Measurements from ENCODE around the gene CAND1. TPM values are rescaled to one million over a fixed set of nuclear protein-coding genes. Genes with fewer than 3 reads are reported as not detected.

Gene CAND1
- total RNA-seq, 4 donors from 2014 or later = 66.1 to 76.5 (median 72.1) TPM

GRCh38 chr12:67354322-67354721 lies 85.2 kb downstream of the CAND1 start:
- TF ChIP-seq CTCF (IDR thresholded peaks at IDR 0.05; ENCODE audit: low read depth) = no peak

- no peak for TF ChIP-seq CTCF (IDR thresholded peaks at IDR 0.05; ENCODE audit: low read depth)
Measured at GRCh38 chr12:67354966-67355365, 85.8 kb downstream of the CAND1 start.

GRCh38 chr12:67355428-67356379 lies 86.5 kb downstream of the CAND1 start:
- no peak for TF ChIP-seq CTCF (IDR thresholded peaks at IDR 0.05; ENCODE audit: low read depth)

GRCh38 chr12:67356380-67356774 lies 87.2 kb downstream of the CAND1 start:
- no peak for TF ChIP-seq CTCF (IDR thresholded peaks at IDR 0.05; ENCODE audit: low read depth)

- no peak for TF ChIP-seq CTCF (IDR thresholded peaks at IDR 0.05; ENCODE audit: low read depth)
Measured at GRCh38 chr12:67357376-67358125, 88.4 kb downstream of the CAND1 start.

GRCh38 chr12:67358781-67359338 lies 89.7 kb downstream of the CAND1 start:
- no peak for TF ChIP-seq CTCF (IDR thresholded peaks at IDR 0.05; ENCODE audit: low read depth)

GRCh38 chr12:67362526-67362925 lies 93.4 kb downstream of the CAND1 start:
- no peak for TF ChIP-seq CTCF (IDR thresholded peaks at IDR 0.05; ENCODE audit: low read depth)
